Lower leg skin (tissue), 4 donors: ENCODE results near the gene HK1. TPM values are rescaled to one million over a fixed set of nuclear protein-coding genes. Genes with fewer than 3 reads are reported as not detected.

ENCODE experiments used
- DNase-seq, 2 donors: peaks; one replicate each; pipeline ENCODE4 v3.0.0-alpha.2; 2019; ENCODE audit warnings: low spot score in 2 of 2
- H3K4me3 ChIP-seq: fragments of 200-600 bp; sonication (generic); 2 replicates; pipeline ENCODE4 v1.5.1; 2017; ENCODE audit warnings: mild to moderate bottlenecking, low read depth; ENCODE audit not compliant: poor library complexity, severe bottlenecking
- POLR2A ChIP-seq, 2 donors: fragments of 450-650 bp; IDR thresholded peaks; one replicate each; pipeline ENCODE4 v1.6.1; 2016 to 2017; ENCODE audit warnings: antibody characterized with exemption in 2 of 2, mild to moderate bottlenecking in 1 of 2, moderate library complexity in 1 of 2
- WGBS, 2 donors: methylation state at CpG; one replicate each; pipeline ENCODE4 v1.1.5; 2018; 5-methylcytosine and 5-hydroxymethylcytosine counted together
- intact Hi-C: fragments of 100-400 bp; cut with DNase I; formaldehyde crosslinking; loops from one replicate; pipeline ENCODE4 v1.15.0; 2023; ENCODE audit warnings: low total_unique reads
- total RNA-seq, 4 donors: library from RNA; depleted of rRNA; stranded (reverse); fragments of >200 nt; gene quantifications; one replicate each; pipeline ENCODE4 v1.1.0, GENCODE V29; 2016
- TF ChIP-seq, protein P1 (sequence below), 3 donors: fragments of 450-650 bp; IDR thresholded peaks; one replicate each; pipeline ENCODE4 v1.5.1; 2016; ENCODE audit warnings: antibody characterized with exemption in 3 of 3, mild to moderate bottlenecking in 3 of 3, moderate library complexity in 2 of 3

HK1 gene
- total RNA-seq, 4 donors from 2014 or later: 117 to 162 (median 158) TPM

DNA sequence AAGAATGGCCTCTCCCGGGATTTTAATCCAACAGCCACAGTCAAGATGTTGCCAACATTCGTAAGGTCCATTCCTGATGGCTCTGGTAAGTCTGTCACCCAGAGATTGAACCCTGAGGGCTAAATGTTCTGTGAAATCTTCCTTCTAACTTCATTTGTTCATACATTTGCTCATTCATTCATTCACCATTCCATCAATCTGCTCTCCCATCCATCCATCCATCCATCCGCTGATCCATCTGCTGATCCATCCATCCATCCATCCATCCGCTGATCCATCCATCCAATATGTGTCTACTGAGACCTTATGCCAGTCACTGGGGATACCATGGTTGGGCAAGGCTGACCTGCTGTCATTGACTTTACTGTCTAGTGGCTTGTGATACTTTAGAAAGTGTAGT is 65.6 kb downstream of the HK1 start:
- H3K4me3 ChIP-seq: no peak overlapping the region
- 96% methylated on average over 4 of the region's 4 CpGs for WGBS, 2 donors
- DNase-seq: no peak
- intact Hi-C loops: loop anchor here (2.0 kb wide), 1 partner anchor 55 kb away; no protein-coding TSS in a partner anchor
- TF ChIP-seq, protein P1, sequence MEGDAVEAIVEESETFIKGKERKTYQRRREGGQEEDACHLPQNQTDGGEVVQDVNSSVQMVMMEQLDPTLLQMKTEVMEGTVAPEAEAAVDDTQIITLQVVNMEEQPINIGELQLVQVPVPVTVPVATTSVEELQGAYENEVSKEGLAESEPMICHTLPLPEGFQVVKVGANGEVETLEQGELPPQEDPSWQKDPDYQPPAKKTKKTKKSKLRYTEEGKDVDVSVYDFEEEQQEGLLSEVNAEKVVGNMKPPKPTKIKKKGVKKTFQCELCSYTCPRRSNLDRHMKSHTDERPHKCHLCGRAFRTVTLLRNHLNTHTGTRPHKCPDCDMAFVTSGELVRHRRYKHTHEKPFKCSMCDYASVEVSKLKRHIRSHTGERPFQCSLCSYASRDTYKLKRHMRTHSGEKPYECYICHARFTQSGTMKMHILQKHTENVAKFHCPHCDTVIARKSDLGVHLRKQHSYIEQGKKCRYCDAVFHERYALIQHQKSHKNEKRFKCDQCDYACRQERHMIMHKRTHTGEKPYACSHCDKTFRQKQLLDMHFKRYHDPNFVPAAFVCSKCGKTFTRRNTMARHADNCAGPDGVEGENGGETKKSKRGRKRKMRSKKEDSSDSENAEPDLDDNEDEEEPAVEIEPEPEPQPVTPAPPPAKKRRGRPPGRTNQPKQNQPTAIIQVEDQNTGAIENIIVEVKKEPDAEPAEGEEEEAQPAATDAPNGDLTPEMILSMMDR (IDR thresholded peaks at IDR 0.05): no peak
- TF ChIP-seq POLR2A (IDR thresholded peaks at IDR 0.05): no peak

DNA sequence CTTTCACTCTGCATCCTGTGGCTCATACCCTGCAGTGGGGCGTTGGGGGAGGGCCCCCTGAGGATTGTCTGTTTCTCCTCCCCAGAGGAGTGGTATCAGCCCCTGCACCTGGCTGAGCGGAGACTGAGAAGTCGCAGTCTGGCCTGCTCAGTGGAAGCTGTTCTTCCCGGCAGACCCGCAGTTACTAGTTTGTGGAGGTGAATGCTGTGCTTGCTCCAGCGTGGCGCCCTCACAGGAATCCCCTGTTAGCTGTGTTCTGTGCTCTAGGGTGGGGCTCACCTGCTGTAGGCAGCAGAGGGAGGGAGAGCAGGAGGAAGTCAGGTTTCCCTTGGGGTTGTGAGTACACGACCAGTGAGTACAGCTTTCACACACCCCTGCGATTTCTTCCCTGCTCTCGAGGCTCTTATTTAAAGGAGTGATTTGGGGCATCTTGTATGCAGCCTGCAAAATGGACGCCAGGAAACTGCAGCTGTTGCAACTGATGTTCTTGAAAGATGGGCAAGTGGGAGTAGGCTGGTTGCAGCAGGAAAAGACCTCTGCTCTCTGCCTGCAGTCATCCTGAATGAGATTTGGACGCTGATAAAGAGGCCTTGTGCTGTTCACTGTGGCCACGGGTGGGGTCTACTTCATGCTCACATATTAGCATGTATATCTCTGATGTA is 66.4 kb downstream of the HK1 start:
- 48 to 53% methylated on average over 13 of the region's 13 CpGs for WGBS, 2 donors
- intact Hi-C loops: loop anchor here (2.0 kb wide), 1 partner anchor 56 kb away; no protein-coding TSS in a partner anchor
- no peak overlapping the region for H3K4me3 ChIP-seq
- TF ChIP-seq, protein P1 (IDR thresholded peaks at IDR 0.05): no peak
- no peak for TF ChIP-seq POLR2A (IDR thresholded peaks at IDR 0.05)
- DNase-seq: no peak

DNA sequence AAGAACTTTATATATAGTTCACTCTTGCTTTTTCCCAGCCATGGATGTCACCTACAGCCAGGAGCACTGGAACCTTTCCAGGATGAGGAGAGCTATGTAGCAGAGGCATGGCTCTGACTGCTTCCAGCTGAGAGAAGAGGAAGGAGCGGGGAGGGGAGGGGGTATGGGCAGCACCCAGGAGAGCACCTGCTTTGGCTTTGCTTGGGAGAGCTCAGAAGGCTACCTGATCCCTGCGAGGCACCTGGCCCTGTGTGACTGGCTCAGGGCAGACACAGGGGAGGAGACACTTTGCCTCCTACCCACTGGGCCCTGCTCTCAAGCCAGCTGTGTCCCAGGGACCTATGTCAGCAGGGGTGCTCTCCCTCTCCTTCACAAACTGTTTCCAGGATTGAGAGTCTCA is 67.1 kb downstream of the HK1 start:
- TF ChIP-seq, protein P1 (IDR thresholded peaks at IDR 0.05): no peak
- TF ChIP-seq POLR2A (IDR thresholded peaks at IDR 0.05): no peak
- intact Hi-C loops: loop anchor here (2.0 kb wide), 1 partner anchor 57 kb away; no protein-coding TSS in a partner anchor
- H3K4me3 ChIP-seq: no peak overlapping the region
- DNase-seq: no peak
- 53 to 86% methylated on average over 2 of the region's 2 CpGs for whole genome bisulfite sequencing, 2 donors

DNA sequence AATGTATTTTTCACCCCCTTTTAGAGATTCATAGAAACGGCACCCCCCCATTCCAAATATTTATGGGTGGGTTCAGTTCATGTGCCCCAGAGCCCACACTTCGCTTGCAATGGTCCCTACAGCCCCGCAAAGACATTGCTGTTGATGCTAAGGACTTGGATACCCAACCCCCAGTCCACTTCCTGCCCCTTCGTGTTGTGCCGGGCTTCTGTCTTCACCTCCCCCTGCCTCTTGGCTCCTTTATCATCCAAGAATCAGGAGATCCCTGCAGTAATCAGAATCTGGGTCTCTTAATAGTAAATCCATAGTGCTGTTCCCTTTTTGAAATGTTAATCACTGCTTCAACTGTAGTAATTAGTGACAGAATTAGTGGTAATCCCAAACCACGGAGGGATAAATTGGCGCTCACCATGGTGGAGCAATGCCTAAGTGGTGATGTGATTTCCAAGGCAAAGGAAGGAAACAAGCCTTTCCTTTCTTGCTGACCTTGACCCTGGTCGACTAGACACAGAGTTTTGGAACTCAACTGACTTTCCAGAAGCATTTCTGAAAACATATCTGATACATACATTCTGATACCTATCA is 67.7 kb downstream of the HK1 start:
- WGBS, 2 donors: 61 to 65% methylated on average over 8 of the region's 8 CpGs
- no peak for DNase-seq
- TF ChIP-seq, protein P1 (IDR thresholded peaks at IDR 0.05): no peak
- no peak for TF ChIP-seq POLR2A (IDR thresholded peaks at IDR 0.05)
- intact Hi-C loops: loop anchor here (2.0 kb wide), 1 partner anchor 57 kb away; no protein-coding TSS in a partner anchor
- no peak overlapping the region for H3K4me3 ChIP-seq

DNA sequence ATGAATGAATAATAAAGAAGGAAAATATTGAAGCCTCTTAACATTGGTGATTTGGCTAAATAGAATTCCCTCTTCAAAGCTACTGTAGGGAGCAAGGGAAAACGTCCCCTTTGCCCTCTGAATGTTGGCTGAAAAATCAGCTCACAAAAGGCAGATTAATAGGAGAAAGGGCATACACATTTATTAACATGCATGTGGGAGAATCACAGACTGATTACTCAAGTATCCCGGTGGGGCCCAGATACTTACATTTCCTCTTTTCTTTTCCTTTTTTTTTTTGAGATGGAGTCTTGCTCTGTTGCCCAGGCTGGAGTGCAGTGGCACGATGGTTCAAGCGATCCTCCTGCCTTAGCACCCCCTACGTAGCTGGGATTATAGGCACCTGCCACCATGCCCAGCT is 68.5 kb downstream of the HK1 start:
- no peak for DNase-seq
- H3K4me3 ChIP-seq: no peak overlapping the region
- intact Hi-C loops: no loop called here
- TF ChIP-seq POLR2A (IDR thresholded peaks at IDR 0.05): no peak
- TF ChIP-seq, protein P1 (IDR thresholded peaks at IDR 0.05): no peak
- 81 to 84% methylated on average over 5 of the region's 5 CpGs for WGBS, 2 donors
